ENCODE data around the gene ASB3.
"Not testable (repeated sequence)": the region's sequence is repeated elsewhere in the genome, so short reads cannot be mapped to it uniquely, and the experiment has no call there.

ASB3 gene, protein sequence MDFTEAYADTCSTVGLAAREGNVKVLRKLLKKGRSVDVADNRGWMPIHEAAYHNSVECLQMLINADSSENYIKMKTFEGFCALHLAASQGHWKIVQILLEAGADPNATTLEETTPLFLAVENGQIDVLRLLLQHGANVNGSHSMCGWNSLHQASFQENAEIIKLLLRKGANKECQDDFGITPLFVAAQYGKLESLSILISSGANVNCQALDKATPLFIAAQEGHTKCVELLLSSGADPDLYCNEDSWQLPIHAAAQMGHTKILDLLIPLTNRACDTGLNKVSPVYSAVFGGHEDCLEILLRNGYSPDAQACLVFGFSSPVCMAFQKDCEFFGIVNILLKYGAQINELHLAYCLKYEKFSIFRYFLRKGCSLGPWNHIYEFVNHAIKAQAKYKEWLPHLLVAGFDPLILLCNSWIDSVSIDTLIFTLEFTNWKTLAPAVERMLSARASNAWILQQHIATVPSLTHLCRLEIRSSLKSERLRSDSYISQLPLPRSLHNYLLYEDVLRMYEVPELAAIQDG

DNA sequence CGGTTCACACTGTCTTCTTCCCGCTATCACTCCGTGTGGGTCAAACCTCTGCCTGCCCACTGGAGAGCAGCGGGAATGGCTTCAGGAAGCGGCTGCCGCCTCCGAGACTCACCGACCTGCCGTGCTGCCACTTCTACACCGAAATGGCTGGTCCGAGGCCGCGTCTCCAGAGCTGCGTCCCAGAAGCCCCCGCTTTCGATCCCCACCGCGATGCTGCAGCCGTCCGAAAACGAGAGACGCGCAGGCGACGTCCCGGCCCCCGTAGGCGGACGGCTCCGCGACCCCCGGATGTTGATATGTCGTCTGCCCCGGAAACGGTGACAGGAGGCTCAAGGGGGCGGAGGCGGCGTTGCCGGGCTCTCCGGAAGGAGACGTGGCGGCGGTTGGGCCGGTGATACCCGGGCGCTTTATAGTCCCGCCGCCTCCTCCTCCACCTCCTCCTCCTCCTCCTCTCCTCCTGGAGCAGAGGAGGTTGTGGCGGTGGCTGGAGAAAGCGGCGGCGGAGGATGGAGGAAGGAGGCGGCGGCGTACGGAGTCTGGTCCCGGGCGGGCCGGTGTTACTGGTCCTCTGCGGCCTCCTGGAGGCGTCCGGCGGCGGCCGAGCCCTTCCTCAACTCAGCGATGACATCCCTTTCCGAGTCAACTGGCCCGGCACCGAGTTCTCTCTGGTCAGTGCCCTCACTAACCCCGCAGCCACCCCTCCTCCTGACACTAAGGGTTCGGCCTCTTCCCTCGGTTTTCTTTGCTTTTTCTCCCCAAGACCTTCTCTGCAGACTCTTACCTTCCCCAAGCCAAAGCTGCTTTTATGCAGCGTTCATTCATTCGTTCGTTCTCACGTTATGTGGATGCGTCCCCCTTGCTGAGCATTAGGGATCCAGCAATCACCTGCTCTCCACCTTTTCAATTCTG lies at the start of gene ASB3, which contains the start of gene ERLEC1:
ASB3 (minus strand) TSS at position 249 of the 909 bp plus-strand sequence. CDS start 21,381 bp downstream, outside the sequence.
ERLEC1 (plus strand) TSS at position 340 of the 909 bp plus-strand sequence; CDS start at position 507, 167 bp downstream.
- DNase-seq: peak; percentile 84 to 96

- not testable (repeated sequence) for DNase-seq
These were observed 43.2 kb upstream of the ASB3 start for GRCh38 chr2:53829980-53830290.

GRCh38 chr2:53829273-53829979 lies 42.7 kb upstream of the ASB3 start:
- no peak for DNase-seq

DNA sequence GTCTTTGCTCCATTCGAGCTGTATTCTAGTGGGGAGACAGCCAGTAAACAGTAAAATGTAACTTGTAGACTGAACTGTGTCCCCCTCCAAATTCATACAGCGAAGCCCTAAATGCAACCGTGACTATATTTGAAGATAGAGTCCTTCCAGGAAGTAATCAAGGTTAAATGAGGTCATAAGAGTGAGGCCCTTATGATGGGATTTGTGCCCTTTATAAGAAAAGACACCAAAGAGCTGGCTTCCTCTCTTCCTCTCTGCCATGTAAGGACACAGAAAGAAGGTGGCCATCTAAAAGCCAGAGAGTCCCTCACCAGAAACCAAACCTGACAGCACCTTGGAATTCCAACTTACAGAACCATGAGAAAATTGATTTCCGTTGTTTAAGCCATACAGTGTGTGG lies 41.6 kb upstream of the ASB3 start:
- DNase-seq: no peak

- DNase-seq: no peak
These were observed 40.8 kb upstream of the ASB3 start for GRCh38 chr2:53827398-53828175.

DNA sequence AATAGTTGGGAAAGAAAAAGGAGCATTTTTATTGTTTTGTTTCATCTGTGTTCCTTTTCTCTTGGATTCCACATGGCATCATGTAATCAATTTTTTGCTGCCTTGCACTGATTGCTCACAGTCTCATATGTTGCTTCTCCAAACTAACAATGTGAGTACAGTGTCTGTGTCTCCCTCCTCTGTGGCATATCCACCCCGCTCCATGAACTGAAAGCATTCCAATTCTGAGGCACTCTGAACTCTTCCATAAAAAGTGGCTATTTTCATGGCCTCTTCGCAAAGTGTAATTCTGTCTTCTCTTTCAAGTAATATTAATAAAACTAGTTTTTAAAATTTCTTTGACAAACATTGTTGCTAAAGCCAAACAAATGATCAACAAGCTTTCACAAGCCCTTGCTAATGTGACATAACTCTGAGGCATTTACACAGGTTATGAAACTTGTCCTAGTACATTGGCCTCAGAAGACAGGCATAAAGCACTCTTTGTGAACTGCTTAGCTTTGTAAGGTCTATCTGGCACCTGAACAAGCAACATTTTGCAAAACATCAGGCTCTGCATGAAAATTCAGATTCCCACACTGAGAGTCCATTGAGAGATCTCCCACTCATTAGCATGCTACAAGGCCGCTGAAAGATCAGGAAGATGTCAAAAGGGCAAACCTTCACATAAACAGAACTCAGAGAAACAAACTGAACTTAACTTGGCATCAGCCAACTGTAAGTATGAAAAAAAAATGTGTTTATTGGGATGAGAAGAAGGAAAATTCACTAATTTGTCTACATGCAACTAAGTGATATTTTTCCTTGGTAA lies 40.0 kb upstream of the ASB3 start:
- DNase-seq: peak in 1 of 2 experiments; percentile 10

DNA sequence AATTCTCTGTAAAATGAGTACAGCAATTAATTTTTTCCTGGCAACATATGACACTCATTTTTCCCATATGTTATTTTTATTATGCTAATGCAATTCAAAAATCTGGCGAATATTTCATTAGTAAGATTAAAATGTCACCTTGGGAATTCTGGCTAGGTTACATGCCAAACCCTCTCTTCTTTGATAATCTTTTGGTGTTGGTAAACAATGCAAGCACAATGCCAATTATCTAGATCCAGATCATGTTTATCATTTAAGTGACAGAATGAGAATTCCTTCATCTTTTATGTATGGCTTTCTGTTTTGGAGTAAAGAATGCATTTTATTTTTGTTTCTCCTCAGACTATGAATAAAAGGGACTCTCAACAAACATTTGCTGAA lies 39.3 kb upstream of the ASB3 start:
- DNase-seq: no peak

GRCh38 chr2:53823639-53824038 lies 36.9 kb upstream of the ASB3 start:
- DNase-seq: peak; percentile 6 to 9

DNA sequence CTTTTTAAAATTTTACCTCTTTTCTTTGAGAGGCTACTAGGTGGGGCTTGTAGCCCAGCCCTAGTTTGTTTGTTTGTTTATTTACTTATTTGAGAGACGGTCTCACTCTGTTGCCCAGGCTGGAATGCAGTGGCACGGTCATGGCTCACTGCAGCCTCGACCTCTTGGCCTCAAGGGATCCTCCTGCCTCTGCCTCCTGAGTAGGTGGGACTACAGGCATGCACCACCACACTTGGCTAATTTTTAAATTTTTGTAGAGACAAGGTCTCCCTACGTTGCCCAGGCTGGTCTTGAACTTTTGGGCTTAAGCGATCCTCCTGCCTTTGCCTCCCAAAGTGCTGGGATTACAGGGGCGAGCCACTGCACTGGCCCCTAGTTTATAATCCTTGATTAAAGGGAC lies 35.1 kb upstream of the ASB3 start:
- DNase-seq: no peak

DNA sequence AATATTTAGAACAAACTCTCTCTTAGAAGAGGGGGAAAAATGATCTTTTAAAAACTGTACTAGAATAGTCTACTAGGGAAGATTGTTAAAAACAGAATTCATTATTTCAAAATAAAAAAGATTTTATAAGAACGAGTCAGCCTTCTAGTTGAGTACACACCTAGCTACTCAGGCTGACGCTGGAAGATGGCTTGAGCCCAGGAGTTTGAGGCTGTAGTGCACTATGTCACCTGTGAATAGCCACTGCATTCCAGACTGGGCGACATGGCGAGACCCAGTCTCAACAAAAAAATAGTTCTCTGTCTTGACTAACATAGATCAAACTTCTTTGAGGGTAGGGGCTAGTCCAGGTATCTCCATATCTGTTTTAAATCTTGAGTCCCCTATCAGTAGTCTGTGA lies 34.0 kb upstream of the ASB3 start:
- no peak for DNase-seq

DNA sequence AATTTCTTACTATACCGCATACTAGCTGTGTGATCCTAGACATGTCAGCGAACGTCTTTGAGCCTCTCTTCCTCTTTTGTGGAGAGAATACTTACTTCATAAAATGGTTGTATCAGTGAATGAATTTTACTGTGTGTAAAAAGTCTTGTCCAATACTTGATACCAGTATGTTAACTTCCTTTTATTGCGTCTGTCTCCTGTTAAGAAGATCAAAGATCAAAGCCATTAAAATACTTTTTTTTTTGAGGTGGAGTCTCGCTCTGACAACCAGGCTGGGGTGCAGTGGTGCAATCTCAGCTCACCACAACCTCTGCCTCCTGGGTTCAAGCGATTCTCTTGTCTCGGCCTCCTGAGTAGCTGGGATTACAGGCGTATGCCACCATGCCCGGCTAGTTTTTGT lies 33.3 kb upstream of the ASB3 start:
- DNase-seq: no peak

DNA sequence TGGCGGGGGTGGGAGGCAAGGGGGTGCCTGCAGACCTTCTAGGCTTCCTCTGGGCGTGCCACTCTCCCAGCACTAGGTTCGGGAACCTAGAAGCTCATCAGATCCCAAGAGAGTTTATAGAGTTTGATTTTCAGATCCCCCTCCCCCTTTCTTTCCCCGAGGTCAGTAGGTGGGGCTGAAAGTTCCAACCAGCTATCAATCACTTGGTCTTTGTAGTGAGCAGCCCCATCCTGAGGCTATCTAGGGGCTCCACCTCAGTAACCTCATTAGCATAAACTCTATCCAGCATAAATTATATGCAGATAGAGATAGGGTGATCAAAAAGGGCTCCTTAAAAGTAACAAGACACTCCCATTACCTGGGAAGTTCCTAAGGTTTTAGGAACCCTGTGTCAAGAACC lies 32.9 kb upstream of the ASB3 start:
- DNase-seq: no peak

- no peak for DNase-seq
These were observed 32.2 kb upstream of the ASB3 start for GRCh38 chr2:53818854-53819435.

GRCh38 chr2:53813151-53813550 lies 26.4 kb upstream of the ASB3 start:
- no peak for DNase-seq

DNA sequence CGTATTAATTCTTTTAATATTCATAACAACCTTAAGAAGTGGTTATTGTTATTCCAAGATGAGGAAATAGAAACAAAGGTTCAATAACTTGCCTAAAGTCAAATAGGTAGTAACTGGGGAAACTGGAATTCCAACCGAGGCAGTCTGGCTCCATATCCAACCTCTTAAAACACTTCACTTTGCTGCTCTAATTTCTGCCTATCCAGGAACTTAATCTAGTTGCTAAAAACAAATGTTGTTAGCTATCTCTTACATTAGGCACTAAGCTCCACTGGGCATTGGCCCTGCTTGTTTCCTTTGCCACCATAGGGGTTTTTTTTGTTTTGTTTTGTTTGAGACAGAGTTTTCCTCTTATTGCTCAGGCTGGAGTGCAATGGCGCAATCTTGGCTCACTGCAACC lies 24.8 kb upstream of the ASB3 start:
- no peak for DNase-seq

DNA sequence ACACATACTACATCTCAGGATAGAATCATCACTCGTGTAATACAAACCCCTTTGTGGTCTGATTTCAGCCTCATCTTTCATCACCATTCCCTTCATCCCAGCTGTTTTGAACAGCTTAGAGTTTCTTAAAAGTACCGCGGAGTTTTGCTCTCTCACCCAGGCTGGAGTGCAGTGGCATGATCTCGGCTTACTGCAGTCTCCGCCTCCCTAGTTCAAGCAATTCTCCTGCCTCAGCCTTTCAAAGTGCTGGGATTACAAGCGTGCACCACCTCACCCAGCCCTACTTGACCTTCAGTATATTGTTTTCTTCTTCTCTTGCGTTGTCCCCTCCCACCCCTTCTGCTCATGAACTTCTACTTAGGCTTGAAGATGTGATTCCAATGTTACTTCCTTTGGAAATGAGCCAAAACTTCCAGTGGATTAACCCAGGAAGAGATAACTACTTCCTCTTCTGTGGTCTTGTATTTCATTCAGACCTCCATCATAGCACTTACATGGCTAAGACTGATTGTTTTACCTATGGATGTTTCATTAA lies 15.9 kb upstream of the ASB3 start:
- DNase-seq: no peak

GRCh38 chr2:53801547-53801946 lies 14.8 kb upstream of the ASB3 start:
- DNase-seq: no peak

DNA sequence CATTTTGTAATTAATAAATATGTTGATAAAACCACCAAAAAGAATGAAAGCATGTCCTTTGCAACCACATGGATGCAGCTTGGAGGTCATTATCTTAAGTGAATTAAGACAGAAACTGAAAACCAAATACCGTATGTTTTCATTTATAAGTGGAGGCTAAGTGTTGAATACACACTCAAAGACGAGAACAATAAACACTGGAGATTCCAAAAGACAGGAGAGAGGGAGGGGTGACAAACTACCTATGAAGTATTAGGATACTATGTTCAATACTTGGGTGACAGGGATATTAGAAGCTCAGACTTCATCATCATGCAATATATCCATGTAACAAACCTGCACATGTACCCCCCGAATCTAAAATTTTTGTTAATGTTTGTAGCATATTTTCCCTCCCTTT lies 7.1 kb upstream of the ASB3 start:
- DNase-seq: no peak

GRCh38 chr2:53793261-53793660 lies 6.5 kb upstream of the ASB3 start:
- DNase-seq: no peak

- DNase-seq: peak; percentile 24 to 41
These were observed 999 bp upstream of the ASB3 start for GRCh38 chr2:53787614-53788289.
